Daoy (cell line): ENCODE measurements around the gene GPR141. TPM values are rescaled to one million over a fixed set of nuclear protein-coding genes. Genes with fewer than 3 reads are reported as not detected.
"Not testable (repeated sequence)": the region's sequence is repeated elsewhere in the genome, so short reads cannot be mapped to it uniquely, and the experiment has no call there.

Experiments
- DNase-seq: peaks from one replicate; pipeline ENCODE4 v3.0.0-alpha.2; 2015; ENCODE audit warnings: low read depth
- total RNA-seq: library from RNA; depleted of rRNA; stranded (reverse); fragments of >200 nt; shearing (Covaris generic); gene quantifications from 2 replicates; pipeline ENCODE4 v1.2.3, GENCODE V29; 2014

GPR141 gene
- total RNA-seq, 1 experiment from 2014 or later: not detected

GRCh38 chr7:37686556-37687345 lies 3.2 kb downstream of the GPR141 start:
- no peak for DNase-seq

- DNase-seq: no peak
Measured at GRCh38 chr7:37690206-37690605, 6.6 kb downstream of the GPR141 start.

- no peak for DNase-seq
Measured at GRCh38 chr7:37694208-37695094, 10.9 kb downstream of the GPR141 start.

- DNase-seq: peak; percentile 71
Measured at GRCh38 chr7:37698276-37698675, 14.7 kb downstream of the GPR141 start.

GRCh38 chr7:37698782-37699181 lies 15.2 kb downstream of the GPR141 start:
- DNase-seq: no peak

GRCh38 chr7:37701769-37702168 lies 18.2 kb downstream of the GPR141 start:
- DNase-seq: no peak

- no peak for DNase-seq
Measured at GRCh38 chr7:37703361-37703760, 19.8 kb downstream of the GPR141 start.

GRCh38 chr7:37704328-37704833 lies 20.8 kb downstream of the GPR141 start:
- DNase-seq: not testable (repeated sequence)

- no peak for DNase-seq
Measured at GRCh38 chr7:37705976-37706375, 22.4 kb downstream of the GPR141 start.

GRCh38 chr7:37706804-37707203 lies 23.2 kb downstream of the GPR141 start:
- no peak for DNase-seq

- no peak for DNase-seq
Measured at GRCh38 chr7:37707754-37708485, 24.4 kb downstream of the GPR141 start.

GRCh38 chr7:37709631-37710509 lies 26.3 kb downstream of the GPR141 start:
- DNase-seq: no peak

- DNase-seq: no peak
Measured at GRCh38 chr7:37713613-37714012, 30.0 kb downstream of the GPR141 start.

GRCh38 chr7:37714606-37715005 lies 31.0 kb downstream of the GPR141 start:
- no peak for DNase-seq

GRCh38 chr7:37718585-37718984 lies 35.0 kb downstream of the GPR141 start:
- no peak for DNase-seq

GRCh38 chr7:37719077-37719476 lies 35.5 kb downstream of the GPR141 start:
- DNase-seq: no peak

- no peak for DNase-seq
Measured at GRCh38 chr7:37724732-37725131, 41.2 kb downstream of the GPR141 start.

- DNase-seq: no peak
Measured at GRCh38 chr7:37726016-37726415, 42.5 kb downstream of the GPR141 start.

GRCh38 chr7:37728747-37729146 lies 45.2 kb downstream of the GPR141 start:
- no peak for DNase-seq

- no peak for DNase-seq
Measured at GRCh38 chr7:37729181-37729580, 45.6 kb downstream of the GPR141 start.

GRCh38 chr7:37730501-37730900 lies 46.9 kb downstream of the GPR141 start:
- no peak for DNase-seq
